BJ (cell line): Measurements from ENCODE around the gene ASXL2. TPM values are rescaled to one million over a fixed set of nuclear protein-coding genes. Genes with fewer than 3 reads are reported as not detected.

Experiments
- CTCF ChIA-PET: fragments of 350-600 bp; formaldehyde crosslinking; extraction: SDS; loops from one replicate; lab custom pipeline; 2021; ENCODE audit warnings: antibody characterized with exemption, inconsistent platforms; lab: Yijun Ruan, JAX
- POLR2A ChIA-PET: fragments of 300-600 bp; sonication (Branson Sonifier 250); formaldehyde crosslinking; extraction: SDS; loops from one replicate; lab custom pipeline; 2021; ENCODE audit warnings: antibody characterized with exemption; lab: Charles Lee
- DNase-seq: peaks from one replicate; pipeline ENCODE4 v3.0.0-alpha.2; 2011; ENCODE audit warnings: low read depth
- H3K27me3 ChIP-seq: 2 replicates; pipeline ENCODE4 v1.6.0; 2011; ENCODE audit warnings: low read length; ENCODE audit not compliant: control insufficient read depth, insufficient read depth
- H3K36me3 ChIP-seq: 2 replicates; pipeline ENCODE4 v1.5.1; 2011; ENCODE audit warnings: low read length; ENCODE audit not compliant: control insufficient read depth, insufficient read depth
- H3K4me3 ChIP-seq: 2 replicates; pipeline ENCODE4 v1.5.1; 2011; ENCODE audit warnings: low read depth, mild to moderate bottlenecking, control low read depth, low read length
- CTCF ChIP-seq: IDR thresholded peaks from 2 replicates; pipeline ENCODE4 v1.5.1; 2011; ENCODE audit warnings: low read depth, mild to moderate bottlenecking, control low read depth, inconsistent platforms, low read length, moderate library complexity; ENCODE audit not compliant: insufficient read depth
- polyA plus RNA-seq: library from polyadenylated mRNA; depleted of rRNA; stranded (reverse); fragments of >200 nt; gene quantifications from 2 replicates; pipeline ENCODE4 v1.2.3, GENCODE V29; 2011

The ASXL2 gene
- polyA plus RNA-seq, 1 experiment, result 11.9 TPM

DNA sequence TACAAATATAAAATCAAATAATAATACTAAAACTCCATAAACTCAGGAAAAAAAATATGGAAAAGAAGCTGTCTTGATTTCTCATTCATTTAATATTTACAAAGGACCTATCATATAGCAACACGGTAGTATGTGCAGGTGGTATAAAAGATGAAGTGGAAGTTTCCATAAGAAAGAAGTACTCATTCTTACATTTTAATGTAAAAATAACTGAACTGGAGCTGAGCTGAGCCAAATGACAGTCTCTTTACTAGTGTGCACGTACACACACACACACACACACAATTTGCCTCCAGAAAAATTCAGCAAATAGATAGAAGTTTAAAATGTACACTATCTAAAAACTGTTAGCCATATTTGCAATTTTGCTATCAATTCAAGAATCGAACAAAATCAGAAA is 54.1 kb downstream of the ASXL2 start:
- CTCF ChIA-PET, result no interaction called here
- no peaks in the 10 kb centered on the region for H3K36me3 ChIP-seq
- H3K4me3 ChIP-seq, result no peak overlapping the region
- H3K27me3 ChIP-seq, result no peaks in the 10 kb centered on the region
- POLR2A ChIA-PET, result no interaction called here
- DNase-seq, result no peak
- TF ChIP-seq CTCF, result no peak

DNA sequence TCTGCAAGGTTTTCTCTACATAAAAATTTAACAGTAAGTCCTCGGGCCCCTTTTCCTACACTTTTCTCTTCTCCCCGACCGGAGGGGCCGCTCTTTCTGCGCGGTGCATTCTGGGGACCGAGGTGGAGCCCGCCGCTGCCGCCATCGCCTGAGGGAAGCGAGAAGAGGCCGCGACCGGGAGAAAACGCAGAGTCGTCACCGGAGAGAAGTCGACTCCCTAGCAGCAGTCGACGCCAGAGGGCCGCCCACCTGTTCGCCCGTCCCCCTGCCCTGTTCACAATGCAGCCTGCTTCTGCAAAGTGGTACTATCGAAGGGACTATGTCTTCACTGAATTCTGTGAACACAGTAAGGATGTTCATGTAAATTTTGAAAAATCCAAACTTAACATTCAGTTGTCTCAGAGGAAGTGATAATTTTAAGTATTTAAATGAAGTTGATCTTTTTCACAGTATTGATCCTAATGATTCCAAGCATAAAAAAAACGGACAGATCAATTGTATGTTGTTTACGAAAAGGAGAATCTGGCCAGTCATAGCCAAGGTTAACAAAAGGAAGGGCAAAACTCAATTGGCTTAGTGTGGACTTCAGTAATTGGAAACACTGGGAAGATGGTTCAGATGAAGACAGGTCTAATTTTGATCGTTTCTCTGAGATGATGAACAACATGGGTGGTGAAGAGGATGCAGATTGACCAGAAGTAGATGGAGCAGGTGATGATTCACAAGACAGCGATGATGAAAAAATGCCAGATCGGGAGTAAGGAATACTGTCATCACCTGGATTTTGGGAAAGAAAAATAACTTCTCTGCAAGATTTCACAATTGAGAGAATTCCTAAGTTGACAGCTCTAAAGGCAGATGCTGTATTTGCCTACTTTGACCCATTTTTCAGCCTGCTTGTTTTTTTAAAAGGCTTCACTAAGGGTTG is 55.8 kb downstream of the ASXL2 start:
- no peaks in the 10 kb centered on the region for H3K27me3 ChIP-seq
- no peak for TF ChIP-seq CTCF
- ChIA-PET POLR2A (no interaction called here), CTCF (interaction anchor here (1.3 kb wide), 1 partner anchor 22 kb away, joined by 3 read pairs; no protein-coding TSS in a partner anchor)
- no peaks in the 10 kb centered on the region for H3K36me3 ChIP-seq
- H3K4me3 ChIP-seq, result no peak overlapping the region
- DNase-seq, result no peak

DNA sequence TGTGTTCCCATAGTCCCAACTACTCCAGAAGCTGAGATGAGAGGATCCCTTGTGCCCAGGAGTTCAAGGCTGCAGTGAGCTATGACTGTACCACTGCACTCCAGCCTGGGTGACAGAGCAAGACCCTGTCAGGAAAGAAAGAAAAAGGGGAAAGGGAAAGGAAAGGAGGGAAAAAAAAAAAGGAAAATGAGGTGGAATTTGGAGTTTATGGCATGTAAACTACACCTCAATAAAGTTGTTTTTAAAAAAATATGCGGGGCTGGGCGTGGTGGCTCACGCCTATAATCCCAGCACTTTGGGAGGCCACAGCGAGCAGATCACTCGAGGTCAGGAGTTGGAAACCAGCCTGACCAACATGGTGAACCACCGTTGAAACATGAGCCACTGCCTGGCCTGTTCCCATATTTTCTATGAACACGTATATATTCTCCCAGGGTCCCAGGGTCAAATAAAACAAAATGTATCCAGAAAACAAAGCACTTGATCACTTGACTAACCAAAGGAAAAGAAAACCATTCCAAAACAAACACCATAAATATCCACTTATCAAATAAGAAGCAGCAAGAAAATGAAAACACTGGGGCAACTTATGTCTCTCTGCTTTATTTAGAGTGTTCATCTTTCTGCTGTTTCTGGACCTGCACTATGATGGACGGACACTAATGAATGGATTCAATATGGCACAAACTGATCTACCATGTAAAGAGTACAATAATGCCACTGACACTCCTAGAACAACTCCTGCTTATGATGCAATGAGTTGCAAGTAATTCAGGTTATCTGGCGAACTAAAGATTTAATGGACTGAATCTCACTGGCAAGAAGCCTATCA is 56.8 kb downstream of the ASXL2 start:
- Histone ChIP-seq H3K36me3 (no peaks in the 10 kb centered on the region), H3K27me3 (no peaks in the 10 kb centered on the region), H3K4me3 (no peak overlapping the region)
- CTCF ChIA-PET, result no interaction called here
- no peak for TF ChIP-seq CTCF
- POLR2A ChIA-PET, result no interaction called here
- DNase-seq, result no peak

DNA sequence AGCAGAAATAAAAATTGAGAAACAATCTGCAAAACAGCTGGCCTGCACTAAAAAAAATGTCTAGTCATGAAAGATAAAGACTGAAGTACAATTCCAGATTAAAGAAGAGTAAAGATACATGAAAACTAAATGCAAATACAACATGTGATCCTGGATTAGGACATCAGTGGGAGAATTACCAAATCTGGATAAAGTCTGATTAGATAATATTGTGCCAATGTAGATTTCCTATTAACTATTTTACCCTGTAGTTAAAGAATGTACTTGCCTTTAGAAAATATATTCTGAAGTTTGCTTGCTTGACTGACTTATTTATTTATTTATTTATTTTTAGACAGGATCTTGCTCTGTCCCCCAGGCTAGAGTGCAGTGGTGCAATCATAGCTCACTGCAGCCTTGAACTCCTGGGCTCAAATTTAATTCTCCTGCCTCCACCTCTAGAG is 58.7 kb downstream of the ASXL2 start:
- H3K27me3 ChIP-seq, result no peaks in the 10 kb centered on the region
- H3K4me3 ChIP-seq, result no peak overlapping the region
- ChIA-PET CTCF (no interaction called here), POLR2A (no interaction called here)
- no peak for DNase-seq
- no peaks in the 10 kb centered on the region for H3K36me3 ChIP-seq
- no peak for TF ChIP-seq CTCF

GRCh38 chr2:25817630-25818029 is 60.7 kb downstream of the ASXL2 start:
- no peak for DNase-seq
- CTCF ChIA-PET, result no interaction called here
- no peak for TF ChIP-seq CTCF

More at GRCh38 chr2:25817630-25818029, 60.7 kb downstream of the ASXL2 start:
- Histone ChIP-seq H3K4me3 (no peak overlapping the region), H3K27me3 (no peaks in the 10 kb centered on the region), H3K36me3 (no peaks in the 10 kb centered on the region)
- POLR2A ChIA-PET, result interaction anchor here (0.6 kb wide), 1 partner anchor 13 kb away, joined by 5 read pairs; no protein-coding TSS in a partner anchor
